HFFc6 (cell line): Measurements from ENCODE around the gene SRCIN1. TPM values are rescaled to one million over a fixed set of nuclear protein-coding genes. Genes with fewer than 3 reads are reported as not detected.

ENCODE experiments used
- DNase-seq: peaks from one replicate; pipeline ENCODE4 v3.0.0-alpha.2; 2018
- H3K27ac Mint-ChIP-seq: 2 replicates; pipeline ENCODE4 v1.8.0; 2020; ENCODE audit warnings: mild to moderate bottlenecking, mixed read lengths
- H3K27me3 Mint-ChIP-seq: 2 replicates; pipeline ENCODE4 v1.8.0; 2021; ENCODE audit warnings: mild to moderate bottlenecking, moderate library complexity, mixed read lengths; ENCODE audit not compliant: insufficient read depth
- H3K36me3 Mint-ChIP-seq: 2 replicates; pipeline ENCODE4 v1.8.0; 2021; ENCODE audit warnings: low read depth, mixed read lengths
- H3K4me1 Mint-ChIP-seq: 2 replicates; pipeline ENCODE4 v1.8.0; 2020; ENCODE audit warnings: low read depth, mixed read lengths
- H3K4me3 Mint-ChIP-seq: 2 replicates; pipeline ENCODE4 v1.8.0; 2020; ENCODE audit warnings: mild to moderate bottlenecking, moderate library complexity, mixed read lengths
- H3K9me3 Mint-ChIP-seq: 2 replicates; pipeline ENCODE4 v1.8.0; 2020; ENCODE audit warnings: mild to moderate bottlenecking, mixed read lengths
- total RNA-seq, 6 experiments: library from RNA; stranded (reverse); fragmentation: NEBNext Ultra II Directional; extraction: Animal tissue kit (Norgen Biotek cat#: 25700); gene quantifications; 2 replicates in 1 of 6; 3 replicates in 5 of 6; pipeline ENCODE4 v1.2.3, GENCODE V29; 2021
- TF ChIP-seq, protein P1 (sequence below): fragments of 200-600 bp; sonication (generic); IDR thresholded peaks from 2 replicates; pipeline ENCODE4 v1.5.0; 2021; ENCODE audit warnings: antibody characterized with exemption, mild to moderate bottlenecking

Gene SRCIN1
- total RNA-seq, 6 experiments from 2014 or later = not detected

DNA sequence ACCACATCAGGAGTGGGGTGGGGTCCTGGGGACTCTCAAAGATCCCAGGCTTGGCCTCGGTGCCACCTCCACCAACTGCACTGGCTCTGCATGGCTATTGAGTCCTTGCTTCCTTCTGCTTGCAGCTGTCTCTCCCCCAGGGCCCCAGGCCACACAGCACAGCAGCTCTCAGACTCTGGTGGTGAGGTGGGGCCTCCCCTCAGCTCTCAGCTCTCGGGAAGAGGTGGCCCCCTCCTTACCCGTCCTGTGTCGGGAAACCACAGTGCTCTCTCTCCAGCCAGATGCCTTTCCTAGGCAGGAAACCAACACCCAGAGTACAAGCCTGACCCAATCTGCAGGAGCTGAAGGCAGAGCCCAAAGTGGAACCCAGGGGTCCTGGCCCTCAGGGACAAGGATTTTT, 18.5 kb downstream of the SRCIN1 start:
- Mint-ChIP-seq H3K9me3 (no peaks in the 10 kb centered on the region), H3K4me3 (no peak overlapping the region), H3K36me3 (no peaks in the 10 kb centered on the region), H3K27ac (no peak overlapping the region), H3K27me3 (peaks cover 50% of the 10 kb centered on the region), H3K4me1 (peaks cover 21% of the 10 kb centered on the region)
- TF ChIP-seq, protein P1, sequence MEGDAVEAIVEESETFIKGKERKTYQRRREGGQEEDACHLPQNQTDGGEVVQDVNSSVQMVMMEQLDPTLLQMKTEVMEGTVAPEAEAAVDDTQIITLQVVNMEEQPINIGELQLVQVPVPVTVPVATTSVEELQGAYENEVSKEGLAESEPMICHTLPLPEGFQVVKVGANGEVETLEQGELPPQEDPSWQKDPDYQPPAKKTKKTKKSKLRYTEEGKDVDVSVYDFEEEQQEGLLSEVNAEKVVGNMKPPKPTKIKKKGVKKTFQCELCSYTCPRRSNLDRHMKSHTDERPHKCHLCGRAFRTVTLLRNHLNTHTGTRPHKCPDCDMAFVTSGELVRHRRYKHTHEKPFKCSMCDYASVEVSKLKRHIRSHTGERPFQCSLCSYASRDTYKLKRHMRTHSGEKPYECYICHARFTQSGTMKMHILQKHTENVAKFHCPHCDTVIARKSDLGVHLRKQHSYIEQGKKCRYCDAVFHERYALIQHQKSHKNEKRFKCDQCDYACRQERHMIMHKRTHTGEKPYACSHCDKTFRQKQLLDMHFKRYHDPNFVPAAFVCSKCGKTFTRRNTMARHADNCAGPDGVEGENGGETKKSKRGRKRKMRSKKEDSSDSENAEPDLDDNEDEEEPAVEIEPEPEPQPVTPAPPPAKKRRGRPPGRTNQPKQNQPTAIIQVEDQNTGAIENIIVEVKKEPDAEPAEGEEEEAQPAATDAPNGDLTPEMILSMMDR = no peak
- DNase-seq = no peak

DNA sequence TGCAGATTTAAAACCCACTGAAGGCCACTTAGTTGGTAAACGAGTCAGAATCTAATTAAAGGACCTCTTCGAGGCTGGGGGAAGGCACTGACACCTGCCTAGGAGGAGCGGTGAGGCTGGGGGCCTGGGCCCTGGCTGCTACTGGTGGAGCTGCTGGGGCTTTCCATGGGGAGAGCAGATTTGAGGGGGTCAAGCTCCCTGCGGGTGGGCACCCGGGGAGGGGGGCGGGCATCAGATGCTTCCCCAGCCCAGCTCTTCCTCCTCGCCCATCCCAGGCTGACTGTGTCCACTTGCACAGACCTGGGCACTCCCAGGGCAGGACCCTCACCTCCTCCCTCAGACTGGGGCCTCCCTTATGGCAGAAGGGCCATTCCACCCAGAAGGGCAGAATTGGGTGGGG, 19.0 kb downstream of the SRCIN1 start:
- Mint-ChIP-seq H3K4me1 (peaks cover 17% of the 10 kb centered on the region), H3K9me3 (no peaks in the 10 kb centered on the region), H3K36me3 (no peaks in the 10 kb centered on the region), H3K27ac (no peak overlapping the region), H3K27me3 (peaks cover 53% of the 10 kb centered on the region), H3K4me3 (no peak overlapping the region)
- no peak for DNase-seq
- TF ChIP-seq, protein P1 = no peak

DNA sequence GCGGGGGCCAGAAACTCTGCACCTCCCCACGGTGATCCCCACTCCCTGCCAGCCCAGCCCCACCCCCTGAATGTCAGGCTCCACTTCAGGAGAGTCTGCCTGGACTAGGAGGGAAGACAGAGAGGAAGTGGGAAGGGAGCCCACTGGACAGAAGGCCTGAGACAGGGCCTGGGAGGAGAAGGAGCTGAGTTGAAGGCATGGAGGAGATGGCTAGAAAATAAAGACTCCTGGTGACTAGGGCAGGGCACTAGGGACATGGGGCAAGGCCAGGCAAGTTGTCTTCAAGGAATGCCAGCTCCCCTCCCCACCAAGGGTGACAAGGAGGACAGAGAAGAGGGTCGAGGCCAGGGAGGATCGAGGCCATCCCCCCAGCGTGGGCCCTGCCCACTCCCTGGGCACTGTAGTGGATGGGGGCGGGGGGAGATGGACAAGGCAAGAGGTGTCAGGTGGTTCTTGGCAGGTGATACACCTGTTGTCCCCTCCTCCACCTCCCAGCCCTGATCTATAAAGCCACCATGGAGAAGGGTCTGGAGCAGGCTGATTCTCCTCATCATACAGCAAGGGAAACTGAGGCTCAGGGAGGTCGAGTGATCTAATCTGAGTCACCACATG, 19.7 kb downstream of the SRCIN1 start:
- Mint-ChIP-seq H3K9me3 (no peaks in the 10 kb centered on the region), H3K27me3 (peaks cover 53% of the 10 kb centered on the region)

DNA sequence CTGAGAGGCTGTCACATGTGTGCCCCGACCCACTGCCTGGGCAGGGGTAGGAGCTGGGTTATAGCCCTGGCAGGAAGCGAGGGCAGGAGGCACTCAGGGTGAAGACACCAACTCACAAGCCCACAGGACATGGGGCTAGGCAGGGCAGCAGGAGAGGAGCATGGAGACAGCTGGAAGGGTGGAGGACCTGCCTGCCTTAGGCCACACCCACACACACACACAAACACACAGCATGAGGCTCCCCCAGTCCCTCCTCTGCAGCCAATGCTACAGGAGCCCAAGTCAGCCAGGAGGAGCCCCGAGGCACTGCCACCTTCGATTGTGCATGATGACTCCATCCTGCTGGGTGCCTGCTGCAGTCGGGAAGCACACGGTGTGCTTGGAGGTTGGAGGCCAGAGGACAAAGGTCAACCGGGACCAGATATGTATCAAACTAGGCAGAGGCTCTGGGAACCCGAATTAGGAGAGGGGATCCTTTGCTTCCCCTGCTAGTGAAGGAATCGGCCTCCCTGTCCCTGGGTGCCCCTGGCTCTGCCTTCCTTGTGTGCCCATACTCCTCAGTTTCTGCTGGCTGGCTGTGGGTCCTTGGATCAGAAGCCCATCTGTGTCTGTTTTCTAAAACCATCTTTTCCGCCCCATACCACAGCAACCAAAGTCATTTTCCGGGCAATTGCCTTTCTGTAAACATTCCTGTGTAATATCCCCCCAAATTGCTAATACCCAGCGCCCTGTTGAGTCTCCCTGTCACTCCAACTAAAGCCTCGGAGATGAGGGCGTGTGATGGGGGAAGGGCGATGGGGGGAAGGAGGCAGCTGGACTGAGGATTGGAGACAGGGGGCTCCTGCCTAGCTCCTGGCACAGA, 20.5 kb downstream of the SRCIN1 start:
- no peaks in the 10 kb centered on the region for H3K9me3 Mint-ChIP-seq
- no peaks in the 10 kb centered on the region for H3K36me3 Mint-ChIP-seq
- no peak overlapping the region for H3K4me3 Mint-ChIP-seq
- no peak overlapping the region for H3K27ac Mint-ChIP-seq
- peaks cover 11% of the 10 kb centered on the region for H3K4me1 Mint-ChIP-seq
- TF ChIP-seq, protein P1 = no peak
- no peak for DNase-seq
- peaks cover 49% of the 10 kb centered on the region for H3K27me3 Mint-ChIP-seq

More for the DNA sequence above, 19.7 kb downstream of the SRCIN1 start:
- peaks cover 11% of the 10 kb centered on the region for H3K4me1 Mint-ChIP-seq
- H3K36me3 Mint-ChIP-seq = no peaks in the 10 kb centered on the region
- H3K27ac Mint-ChIP-seq = no peak overlapping the region
- H3K4me3 Mint-ChIP-seq = no peak overlapping the region
- TF ChIP-seq, protein P1 = no peak
- DNase-seq = no peak

DNA sequence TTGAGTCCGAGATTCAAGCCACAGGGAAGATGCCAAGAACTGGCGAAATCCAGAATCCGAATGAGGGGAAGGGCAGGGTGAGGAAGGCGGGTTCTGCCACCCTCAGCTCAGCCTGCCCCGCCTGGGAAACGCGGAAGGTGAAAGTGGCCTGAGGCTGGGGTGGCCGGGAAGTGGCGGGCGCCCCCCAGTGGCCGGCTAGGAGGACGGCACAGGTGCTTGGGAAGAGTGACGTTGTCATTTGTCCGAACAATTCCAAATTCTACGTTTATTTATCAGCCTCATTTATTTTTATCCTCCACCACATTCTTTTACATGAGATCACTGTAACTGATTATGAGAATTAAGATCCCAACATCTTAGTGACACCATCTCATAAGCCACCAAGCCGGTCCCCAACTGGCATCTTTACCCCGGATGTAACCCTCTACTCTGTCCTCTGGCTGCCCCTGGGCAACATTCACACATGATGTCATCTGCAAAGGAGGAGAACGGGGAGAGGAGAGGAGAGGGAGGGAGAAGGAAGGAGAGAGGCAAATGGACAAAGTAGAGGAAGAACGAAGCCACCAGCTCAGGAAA, 21.3 kb downstream of the SRCIN1 start:
- DNase-seq = peak; percentile 23

More for the DNA sequence above, 21.3 kb downstream of the SRCIN1 start:
- Mint-ChIP-seq H3K9me3 (no peaks in the 10 kb centered on the region), H3K36me3 (no peaks in the 10 kb centered on the region), H3K27me3 (peaks cover 47% of the 10 kb centered on the region), H3K4me3 (no peak overlapping the region; the same call in 1 of the 2 replicates), H3K4me1 (peaks cover 11% of the 10 kb centered on the region), H3K27ac (no peak overlapping the region)
- TF ChIP-seq, protein P1 = peak; percentile 97
